Activated T-helper 9 cell treated with anti-CD3 and anti-CD28 coated beads, Interleukin-2, amount 50 U/mL, for 16 hours (primary cell): Measurements from ENCODE around the gene ZC2HC1B.
A peak's percentile ranks its signal among the peaks of the same experiment; 100 is the strongest.
"Not testable (repeated sequence)": the region's sequence is repeated elsewhere in the genome, so short reads cannot be mapped to it uniquely, and the experiment has no call there.

ENCODE experiments used
- DNase-seq: peaks from one replicate; pipeline ENCODE4 v3.0.0-alpha.2; 2020; ENCODE audit warnings: low read depth

Gene ZC2HC1B, protein sequence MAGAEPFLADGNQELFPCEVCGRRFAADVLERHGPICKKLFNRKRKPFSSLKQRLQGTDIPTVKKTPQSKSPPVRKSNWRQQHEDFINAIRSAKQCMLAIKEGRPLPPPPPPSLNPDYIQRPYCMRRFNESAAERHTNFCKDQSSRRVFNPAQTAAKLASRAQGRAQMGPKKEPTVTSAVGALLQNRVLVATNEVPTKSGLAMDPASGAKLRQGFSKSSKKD

DNA sequence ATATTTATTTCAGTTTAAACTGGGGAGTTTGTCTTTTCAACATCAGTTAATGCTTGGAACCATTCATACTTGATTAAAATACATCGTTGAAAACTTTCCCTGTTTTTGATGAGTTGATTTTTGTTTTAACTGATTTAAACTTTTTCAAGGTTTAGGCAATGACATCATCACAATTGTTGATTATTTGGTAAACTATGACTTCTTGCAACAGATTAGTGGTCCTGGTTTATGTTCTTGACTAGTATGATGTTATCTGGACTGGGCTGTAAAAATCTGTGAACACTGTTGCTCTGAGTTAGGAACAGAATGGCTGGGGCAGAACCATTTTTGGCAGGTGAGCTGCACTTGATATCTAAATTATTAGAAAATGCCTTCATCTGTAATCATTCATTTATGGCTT, at the start of gene ZC2HC1B:
TSS of gene ZC2HC1B (plus strand) at position 241 of the 400 bp plus-strand sequence. CDS start at position 307, 66 bp downstream.
- DNase-seq, result no peak

DNA sequence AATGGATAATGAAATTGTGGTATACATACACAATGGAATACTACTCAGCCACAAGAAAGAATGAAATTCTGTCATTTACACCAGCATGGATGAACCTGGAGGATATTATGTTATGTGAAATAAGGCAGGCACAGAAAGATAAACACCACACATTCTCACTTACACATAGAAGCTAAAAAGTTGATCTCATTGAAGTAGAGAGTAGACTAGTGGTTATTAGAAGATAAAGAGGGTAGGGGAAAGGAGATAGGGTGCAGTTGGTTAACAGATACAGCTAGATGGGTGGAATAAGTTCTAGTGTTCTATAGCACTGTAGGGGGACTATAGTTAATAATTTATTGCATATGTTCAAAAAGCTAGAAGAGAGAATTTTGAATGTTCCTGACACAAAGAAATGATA, 46.7 kb upstream of the ZC2HC1B start:
- no peak for DNase-seq

DNA sequence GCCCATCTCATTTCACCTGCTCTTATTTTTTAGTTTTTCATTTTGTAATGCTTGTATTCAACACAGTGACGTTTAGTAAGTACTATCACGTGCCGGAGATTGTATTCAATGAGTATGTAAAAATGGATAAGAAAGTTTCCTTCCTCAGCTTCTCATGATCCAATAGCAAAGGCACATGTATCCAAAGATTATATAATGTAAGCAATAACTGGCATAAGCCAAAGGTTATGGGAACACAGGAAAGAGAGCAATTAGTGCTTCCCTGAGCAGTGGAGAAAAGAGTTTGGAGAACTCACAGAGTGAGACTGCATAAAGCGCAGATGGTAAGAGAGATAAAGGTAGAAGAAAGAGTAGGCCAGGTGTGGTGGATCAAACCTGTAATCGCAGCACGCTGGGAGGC, 42.9 kb upstream of the ZC2HC1B start:
- DNase-seq, result no peak

DNA sequence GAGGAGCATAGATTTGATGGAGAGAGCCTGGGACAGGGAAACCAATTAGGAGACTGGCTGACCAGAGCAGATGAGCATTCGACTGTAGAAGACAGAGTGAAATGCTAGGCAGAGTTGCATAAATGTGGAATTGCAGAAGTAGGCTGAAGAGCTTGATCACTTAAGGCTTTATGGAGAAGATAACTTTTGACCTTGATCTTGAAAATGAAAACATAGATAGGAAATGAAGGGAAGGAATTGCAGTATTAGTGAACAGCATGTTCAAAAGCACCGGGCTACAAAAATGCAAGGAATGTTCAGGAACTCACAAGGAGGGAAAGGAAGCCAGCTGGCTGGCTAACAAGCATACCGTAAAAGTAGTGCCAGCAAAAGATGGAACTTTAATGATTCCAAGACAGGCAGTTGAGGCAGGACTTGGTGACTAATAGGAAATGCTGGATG, 41.7 kb upstream of the ZC2HC1B start:
- no peak for DNase-seq

DNA sequence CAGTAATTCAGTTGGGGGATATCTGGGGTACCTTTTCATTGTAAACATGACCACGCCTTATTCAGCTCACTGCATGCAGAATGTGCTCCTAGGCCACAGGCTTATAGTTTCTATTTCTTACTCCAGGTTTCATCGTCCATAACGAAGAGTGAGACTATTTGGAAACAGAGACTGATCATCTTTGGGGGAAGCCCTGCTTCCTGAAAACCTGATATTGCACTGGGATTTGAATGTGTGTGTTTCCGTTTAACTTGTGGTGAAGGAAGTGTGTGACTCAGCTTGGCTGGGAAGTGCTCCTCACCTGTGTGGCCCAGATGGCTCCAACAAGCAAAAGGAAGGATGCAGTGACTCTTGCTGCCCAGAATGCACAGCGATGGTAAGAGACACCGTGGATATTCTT, 40.7 kb upstream of the ZC2HC1B start:
- no peak for DNase-seq

DNA sequence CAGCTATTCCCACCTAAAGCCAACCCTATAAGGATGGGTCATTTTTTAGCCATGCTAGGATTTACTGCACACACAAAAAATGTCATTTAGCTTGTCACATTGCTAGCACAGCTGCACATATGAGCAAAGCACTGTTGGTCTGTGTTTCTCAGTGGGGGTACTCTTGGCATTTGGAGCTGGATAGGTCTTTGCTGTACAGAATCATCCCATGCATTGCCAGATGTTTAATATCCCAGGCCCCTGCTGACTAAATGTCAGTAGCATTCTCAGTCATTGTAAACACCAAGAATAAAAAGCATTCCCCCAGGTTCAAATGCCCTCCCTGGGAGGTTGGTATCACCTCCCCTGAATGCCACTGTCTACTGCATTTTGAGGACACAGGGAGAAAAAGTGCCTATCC, 35.7 kb upstream of the ZC2HC1B start:
- DNase-seq, result no peak

DNA sequence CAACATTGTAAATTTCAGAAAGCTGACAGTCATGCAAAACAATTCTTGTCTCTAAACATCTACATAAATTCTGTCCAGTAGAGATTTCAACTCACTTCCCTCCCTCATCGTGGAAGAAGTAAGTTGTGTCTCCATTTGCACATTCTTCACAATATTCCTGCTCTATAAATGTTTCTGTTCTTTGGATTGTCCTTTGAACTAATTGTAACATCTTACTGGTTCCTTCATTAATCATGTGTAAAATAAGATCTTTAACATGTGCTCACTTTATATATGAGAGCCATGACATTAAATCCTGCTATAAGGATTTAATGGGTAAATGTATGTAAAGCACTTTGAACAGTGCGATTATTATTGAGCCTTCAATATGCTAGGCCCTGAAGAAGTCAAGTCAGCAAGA, 28.1 kb upstream of the ZC2HC1B start:
- DNase-seq, result no peak

DNA sequence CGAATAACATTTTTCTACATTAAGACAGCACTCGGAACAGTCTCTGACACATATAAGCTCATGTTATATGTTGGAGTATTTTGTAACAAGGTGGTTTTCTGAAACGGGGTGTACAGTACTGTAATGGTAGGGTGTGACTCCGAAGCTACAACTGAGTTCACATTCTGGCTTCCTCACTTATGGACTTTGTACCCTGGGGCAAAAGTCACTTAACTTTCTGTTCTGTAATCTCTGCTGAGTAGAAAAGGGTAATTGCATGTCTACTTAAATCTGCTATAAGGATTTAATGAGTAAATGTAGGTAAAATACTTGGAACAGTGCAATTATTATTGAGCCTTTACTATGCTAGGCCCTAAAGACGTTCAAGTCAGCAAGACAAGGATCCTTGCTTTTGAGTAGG, 25.9 kb upstream of the ZC2HC1B start:
- DNase-seq, result no peak

DNA sequence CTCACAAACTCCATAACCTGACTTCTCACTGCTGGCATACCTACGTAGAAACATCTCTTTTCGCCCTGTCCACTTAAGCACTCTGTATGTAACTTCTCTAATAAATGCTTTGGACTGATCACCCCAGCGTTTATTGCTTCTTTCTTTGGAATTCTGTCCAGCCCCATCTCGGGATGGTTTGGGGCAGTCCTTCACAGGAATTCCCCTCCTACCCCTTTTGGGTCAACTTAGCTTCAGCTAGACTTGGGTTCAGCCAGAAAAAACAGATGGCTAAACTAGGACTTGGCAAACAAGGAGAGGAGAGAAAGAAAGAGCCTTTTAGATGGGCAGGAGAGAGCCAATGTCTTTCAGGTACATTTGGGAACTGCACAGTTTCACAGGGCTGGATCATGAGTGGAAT, 25.1 kb upstream of the ZC2HC1B start:
- DNase-seq, result no peak

DNA sequence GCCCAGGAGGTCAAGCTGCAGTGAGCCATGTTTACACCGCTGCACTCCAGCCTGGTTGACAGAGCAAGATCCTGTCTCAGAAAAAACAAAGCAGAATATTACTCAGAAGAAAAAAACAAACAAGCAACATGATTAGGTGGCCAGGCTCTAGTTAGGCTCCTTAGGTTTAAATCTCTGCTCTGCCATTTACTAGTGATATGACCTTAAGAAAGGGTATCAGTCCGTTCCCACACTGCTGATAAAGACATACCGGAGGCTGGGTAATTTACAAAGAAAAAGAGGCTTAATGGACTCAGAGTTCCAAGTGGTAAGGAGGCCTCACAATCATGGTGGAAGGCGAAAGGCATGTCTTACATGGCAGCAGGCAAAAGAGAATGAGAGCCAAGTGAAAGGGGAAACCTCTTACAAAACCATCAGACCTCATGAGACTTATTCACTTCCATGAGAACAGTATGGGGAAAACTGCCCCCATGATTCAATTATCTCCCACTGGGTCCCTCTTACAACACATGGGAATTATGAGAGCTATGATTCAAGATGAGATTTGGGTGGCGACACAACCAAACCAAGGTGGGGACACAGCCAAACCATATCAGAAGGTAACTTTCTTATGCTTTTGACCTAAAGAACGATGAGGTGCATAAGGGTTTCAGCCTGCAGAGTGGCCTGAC, 23.5 kb upstream of the ZC2HC1B start:
- no peak for DNase-seq

DNA sequence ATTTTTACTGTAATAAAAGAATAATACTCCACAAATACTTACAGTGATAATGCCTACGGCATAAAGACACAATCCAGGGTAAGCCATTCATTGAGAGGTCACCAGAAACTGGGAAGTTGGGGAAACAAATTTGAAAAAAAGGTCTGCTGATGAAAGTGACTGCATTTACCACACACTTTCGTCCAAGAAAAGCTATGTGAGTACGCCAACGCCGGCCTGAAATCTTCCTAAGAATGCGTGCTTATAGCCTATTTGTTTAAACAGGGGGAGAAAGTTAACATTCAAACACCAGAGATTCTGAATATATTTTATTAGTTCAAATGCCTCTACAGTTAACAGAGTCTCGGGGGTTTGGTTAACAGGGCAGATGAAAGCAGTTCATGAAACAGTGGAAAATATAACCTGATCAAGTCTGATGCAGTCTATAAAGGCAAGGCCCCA, 21.8 kb upstream of the ZC2HC1B start:
- DNase-seq, result no peak

DNA sequence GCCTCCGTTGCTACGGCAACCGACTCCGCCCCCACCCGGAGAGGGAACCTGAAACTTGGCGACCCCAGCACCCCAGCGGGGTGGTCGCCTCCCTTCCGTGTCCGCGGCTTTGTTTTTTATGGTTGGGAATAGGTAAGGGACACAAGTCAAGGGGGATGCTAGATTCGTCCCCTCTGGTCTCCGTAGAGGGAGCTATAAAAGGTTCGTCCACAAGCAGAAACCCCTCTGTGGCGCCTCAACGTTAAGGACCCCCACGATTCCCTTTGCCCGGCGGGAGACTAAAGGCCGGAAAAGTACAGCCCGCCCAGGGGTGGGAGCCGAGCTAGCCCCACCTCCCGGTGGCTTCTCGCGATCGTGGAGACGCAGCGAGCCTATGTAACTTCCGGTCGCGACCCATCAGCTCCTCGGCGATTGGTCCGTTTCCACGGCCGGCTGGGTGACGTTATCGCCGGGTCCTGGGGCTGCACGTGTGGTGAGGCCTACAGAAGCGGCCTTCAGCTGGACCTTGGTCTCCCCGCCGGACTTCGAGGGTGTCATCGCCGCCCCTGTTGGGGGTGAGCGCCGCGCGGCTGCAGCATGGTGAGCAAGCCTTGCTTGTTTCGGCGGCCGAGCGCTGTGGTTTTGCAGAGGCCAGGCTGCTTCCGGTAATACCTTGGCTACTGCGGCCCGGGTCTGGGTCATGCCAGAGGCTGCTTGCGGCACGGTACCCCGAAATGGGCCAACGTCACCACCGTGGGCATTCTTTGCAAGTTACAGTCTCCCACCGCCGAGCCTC, 21.2 kb upstream of the ZC2HC1B start, which contains the start of gene LTV1:
TSS of gene LTV1 (plus strand) at position 437 of the 775 bp plus-strand sequence. CDS start at position 577, 140 bp downstream.
- DNase-seq, result peak; percentile 86

DNA sequence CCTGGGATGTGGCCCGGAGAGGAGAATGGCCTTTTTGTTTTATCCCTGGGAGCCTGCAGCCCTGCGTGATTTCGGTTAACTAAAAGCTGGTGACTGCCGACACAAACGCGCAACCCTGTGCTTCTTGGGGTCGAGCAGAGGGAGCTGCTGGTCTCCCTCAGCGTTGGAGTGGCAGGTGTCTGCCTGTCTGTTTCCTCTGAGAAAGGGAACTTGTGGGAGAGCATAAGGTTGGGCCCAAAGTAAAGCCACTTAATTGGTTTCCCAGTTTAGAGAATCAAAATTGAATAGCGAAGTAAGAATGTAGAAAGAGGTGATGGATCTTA, 20.6 kb upstream of the ZC2HC1B start:
- no peak for DNase-seq

DNA sequence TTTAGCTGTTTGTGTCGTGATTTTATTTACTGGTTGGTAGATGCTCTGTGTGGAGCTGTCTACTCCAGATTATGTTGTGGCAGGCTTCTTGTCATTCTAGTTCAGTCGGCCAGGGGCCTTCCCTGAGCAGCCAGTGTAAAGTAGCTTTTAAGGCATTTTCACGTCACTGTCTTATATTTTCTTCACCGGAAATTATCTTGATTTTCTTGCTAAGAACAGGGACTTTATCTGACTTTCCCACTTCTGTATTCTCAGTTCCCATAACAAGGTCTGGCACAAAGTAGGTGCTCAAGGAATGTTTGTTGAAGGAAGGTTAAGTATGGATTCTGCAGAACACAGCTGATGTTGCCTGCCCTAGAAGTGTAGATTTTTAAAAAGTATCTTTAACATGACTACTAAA, 20.3 kb upstream of the ZC2HC1B start:
- no peak for DNase-seq

DNA sequence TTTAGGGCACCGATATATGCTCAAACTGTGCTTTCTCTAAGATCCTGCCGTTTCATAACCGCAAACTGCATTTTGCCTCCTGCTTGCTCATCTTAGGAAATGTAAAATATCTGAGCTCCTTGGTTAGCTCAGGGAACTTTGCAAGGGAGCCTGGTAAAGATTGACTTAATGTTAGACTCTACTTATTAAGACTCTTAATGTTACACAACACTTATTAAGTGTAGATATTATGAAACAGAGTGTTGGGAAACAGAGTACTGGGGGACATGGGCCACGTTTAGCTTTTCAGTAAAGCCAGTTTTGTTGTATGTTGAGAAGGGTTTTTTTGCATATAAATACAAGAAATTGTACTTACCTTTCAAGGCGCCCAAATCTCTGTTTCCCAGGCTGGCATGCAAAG, 19.2 kb upstream of the ZC2HC1B start:
- no peak for DNase-seq

DNA sequence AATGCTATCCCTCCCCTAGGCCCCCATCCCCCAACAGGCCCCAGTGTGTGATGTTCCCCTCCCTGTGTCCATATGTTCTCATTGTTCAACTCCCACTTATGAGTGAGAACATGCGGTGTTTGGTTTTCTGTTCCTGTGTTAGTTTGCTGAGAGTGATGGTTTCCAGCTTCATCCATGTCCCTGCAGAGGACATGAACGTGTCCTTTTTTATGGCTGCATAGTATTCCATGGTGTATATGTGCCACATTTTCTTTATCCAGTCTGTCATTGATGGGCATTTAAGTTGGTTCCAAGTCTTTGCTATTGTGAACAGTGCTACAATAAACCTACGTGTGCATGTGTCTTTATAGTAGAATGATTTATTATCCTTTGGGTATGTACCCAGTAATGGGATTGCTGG, 12.6 kb upstream of the ZC2HC1B start:
- not testable (repeated sequence) for DNase-seq

DNA sequence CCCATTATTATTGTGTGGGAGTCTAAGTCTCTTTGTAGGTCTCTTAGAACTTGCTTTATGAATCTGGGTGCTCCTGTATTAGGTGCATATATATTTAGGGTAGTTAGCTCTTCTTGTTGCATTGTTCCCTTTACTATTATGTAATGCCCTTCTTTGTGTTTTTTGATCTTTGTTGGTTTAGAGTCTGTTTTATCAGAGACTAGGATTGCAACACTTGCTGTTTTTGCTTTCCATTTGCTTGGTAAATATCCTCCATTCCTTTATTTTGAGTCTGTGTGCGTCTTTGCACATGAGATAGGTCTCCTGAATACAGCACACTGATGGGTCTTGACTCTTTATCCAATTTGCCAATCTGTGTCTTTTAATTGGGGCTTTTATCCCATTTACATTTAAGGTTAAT, 9.2 kb upstream of the ZC2HC1B start:
- DNase-seq, result not testable (repeated sequence)

DNA sequence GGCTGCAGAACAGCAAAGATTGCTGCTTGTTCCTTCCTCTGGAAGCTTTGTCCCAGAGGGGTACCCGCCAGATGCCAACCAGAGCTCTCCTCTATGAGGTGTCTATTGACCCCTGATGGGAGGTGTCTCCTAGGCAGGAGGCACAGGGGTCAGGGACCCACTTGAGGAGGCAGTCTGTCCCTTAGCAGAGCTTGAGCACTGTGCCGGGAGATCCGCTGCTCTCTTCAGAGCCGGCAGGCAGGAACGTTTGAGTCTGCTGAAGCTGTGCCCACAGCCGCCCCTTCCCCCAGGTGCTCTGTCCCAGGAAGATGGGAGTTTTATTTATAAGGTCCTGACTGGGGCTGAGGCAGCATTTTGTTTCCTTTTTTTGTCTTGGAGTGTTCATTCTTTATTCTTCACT, 7.5 kb upstream of the ZC2HC1B start:
- DNase-seq, result not testable (repeated sequence)

DNA sequence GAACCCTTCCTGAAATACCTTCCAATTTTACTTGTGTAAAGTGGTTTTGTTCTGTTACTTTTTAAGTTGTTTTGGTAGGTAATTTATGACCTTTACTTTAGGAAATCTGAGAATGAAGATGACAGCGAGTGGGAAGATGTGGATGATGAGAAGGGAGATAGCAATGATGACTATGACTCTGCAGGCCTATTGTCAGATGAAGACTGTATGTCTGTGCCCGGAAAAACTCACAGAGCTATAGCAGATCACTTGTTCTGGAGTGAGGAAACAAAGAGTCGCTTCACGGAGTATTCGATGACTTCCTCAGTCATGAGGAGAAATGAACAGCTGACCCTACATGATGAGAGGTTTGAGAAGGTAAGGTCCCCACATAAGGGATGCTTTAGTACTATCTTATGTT, 6.6 kb upstream of the ZC2HC1B start:
- no peak for DNase-seq

DNA sequence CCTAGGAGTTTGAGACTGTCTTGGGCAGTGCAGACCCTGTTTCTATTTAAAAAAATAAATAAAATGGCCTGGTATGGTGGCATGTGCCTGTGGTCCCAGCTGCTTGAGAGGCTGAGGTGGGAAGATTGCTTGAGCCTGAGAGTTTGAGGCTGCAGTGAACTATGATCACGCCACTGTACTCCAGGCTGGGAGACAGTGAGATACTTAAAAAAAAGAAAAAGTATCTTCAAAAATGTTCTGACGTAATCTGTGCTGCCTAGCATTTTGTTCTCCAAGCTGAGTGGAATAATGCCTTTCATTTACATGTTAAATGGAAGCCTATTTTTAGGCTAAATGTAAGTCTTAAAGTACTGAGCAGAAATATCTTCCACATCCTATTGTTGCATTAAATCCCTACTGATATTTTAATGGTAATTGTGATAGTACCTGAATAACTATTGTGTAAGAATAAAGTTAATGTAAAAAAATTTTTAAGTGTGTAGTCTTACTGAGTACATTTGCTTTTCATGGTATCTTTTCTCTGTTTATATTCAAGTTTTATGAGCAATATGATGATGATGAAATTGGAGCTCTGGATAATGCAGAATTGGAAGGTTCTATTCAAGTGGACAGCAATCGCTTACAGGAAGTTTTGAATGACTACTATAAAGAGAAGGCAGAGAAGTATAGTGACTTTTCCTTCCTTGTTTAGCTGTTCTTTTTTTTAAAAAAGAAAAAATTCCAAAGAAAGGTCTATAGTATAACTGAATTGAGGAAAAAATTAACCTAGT, 4.2 kb upstream of the ZC2HC1B start:
- DNase-seq, result no peak

DNA sequence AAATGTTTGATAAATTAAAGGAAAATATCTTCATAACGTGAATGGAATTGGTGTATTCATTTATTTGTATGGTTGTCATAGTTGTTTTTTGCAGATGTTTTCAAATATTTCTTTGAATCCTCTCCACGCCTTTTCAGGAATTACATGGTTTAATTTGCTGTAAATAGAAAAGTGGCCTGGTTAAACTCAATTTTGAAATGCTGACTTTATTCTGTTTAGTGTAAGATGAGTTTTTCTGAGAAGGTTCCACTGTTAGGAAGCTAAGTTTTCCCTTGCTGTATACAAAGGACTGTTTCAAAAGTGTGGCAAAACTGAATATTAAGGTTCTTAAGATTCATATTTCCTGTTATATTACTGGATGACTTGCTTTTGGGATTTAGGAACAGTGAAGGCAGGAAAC, 503 bp upstream of the ZC2HC1B start:
- no peak for DNase-seq

DNA sequence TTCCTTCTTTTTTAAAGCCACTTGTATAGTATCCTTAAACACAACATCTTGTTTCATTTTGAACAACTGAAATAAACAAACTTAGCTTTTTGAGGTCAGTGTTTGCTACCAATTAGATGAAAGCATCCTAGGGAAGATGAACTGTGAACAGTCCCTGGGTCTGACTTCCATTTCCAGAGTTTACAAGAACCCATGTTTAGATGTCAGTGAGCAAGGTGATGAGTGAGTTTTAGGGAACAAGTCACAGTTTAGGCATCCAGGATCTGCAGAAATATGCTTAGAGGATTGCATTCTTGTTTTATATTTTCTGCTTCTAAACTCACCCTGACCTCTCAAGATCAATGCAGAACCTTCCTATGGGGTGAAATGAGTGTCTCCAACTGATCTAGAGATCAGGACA, 3.0 kb downstream of the ZC2HC1B start:
- DNase-seq, result no peak
